HepG2 (cell line): ENCODE data around the gene PRKACG. TPM values are rescaled to one million over a fixed set of nuclear protein-coding genes. Genes with fewer than 3 reads are reported as not detected.
A peak's percentile ranks its signal among the peaks of the same experiment; 100 is the strongest.

Experiments
- AHDC1 ChIP-seq: sonication (generic); formaldehyde crosslinking; IDR thresholded peaks from 2 replicates; pipeline ENCODE4 v1.5.1; 2020; ENCODE audit warnings: mild to moderate bottlenecking, missing genetic modification reagents, borderline replicate concordance
- BCL6 ChIP-seq: IDR thresholded peaks from 2 replicates; pipeline ENCODE4 v1.6.1; 2016; ENCODE audit warnings: missing genetic modification reagents, missing compliant biosample characterization
- DPF2 ChIP-seq: sonication (generic); formaldehyde crosslinking; IDR thresholded peaks from 2 replicates; pipeline ENCODE4 v1.4.0; 2020; ENCODE audit warnings: mild to moderate bottlenecking, low read depth, missing genetic modification reagents, borderline replicate concordance
- GRHL1 ChIP-seq: sonication (generic); formaldehyde crosslinking; conservative IDR thresholded peaks from 2 replicates; pipeline ENCODE4 v1.8.0; 2022; ENCODE audit warnings: missing genetic modification reagents
- HOMEZ ChIP-seq: IDR thresholded peaks from 2 replicates; pipeline ENCODE4 v1.6.1; 2016; ENCODE audit warnings: low read depth
- ISL2 ChIP-seq: sonication (generic); formaldehyde crosslinking; IDR thresholded peaks from 2 replicates; pipeline ENCODE4 v1.5.0; 2020; ENCODE audit warnings: missing genetic modification reagents
- KDM4B ChIP-seq: sonication (generic); formaldehyde crosslinking; IDR thresholded peaks from 2 replicates; pipeline ENCODE4 v1.4.0; 2020; ENCODE audit warnings: missing genetic modification reagents
- NFIC ChIP-seq: IDR thresholded peaks from 2 replicates; pipeline ENCODE4 v1.6.1; 2012; ENCODE audit warnings: mild to moderate bottlenecking, low read length, inconsistent platforms
- ONECUT2 ChIP-seq: sonication (generic); formaldehyde crosslinking; IDR thresholded peaks from 2 replicates; pipeline ENCODE4 v1.4.0; 2020; ENCODE audit warnings: missing genetic modification reagents
- PHF21A ChIP-seq: sonication (generic); formaldehyde crosslinking; IDR thresholded peaks from 2 replicates; pipeline ENCODE4 v1.5.0; 2020; ENCODE audit warnings: mild to moderate bottlenecking, missing genetic modification reagents
- PHF5A ChIP-seq: IDR thresholded peaks from one replicate; pipeline ENCODE4 v1.6.1; 2018; ENCODE audit warnings: low read depth, missing genetic modification reagents; ENCODE audit not compliant: unreplicated experiment
- POGZ ChIP-seq: sonication (generic); formaldehyde crosslinking; IDR thresholded peaks from 2 replicates; pipeline ENCODE4 v1.4.0; 2020; ENCODE audit warnings: mild to moderate bottlenecking, missing genetic modification reagents
- REXO4 ChIP-seq: sonication (generic); formaldehyde crosslinking; IDR thresholded peaks from 2 replicates; pipeline ENCODE4 v1.8.0; 2022; ENCODE audit warnings: missing genetic modification reagents, mild to moderate bottlenecking, borderline replicate concordance
- RXRB ChIP-seq: IDR thresholded peaks from 2 replicates; pipeline ENCODE4 v1.6.1; 2016; ENCODE audit warnings: borderline replicate concordance, missing genetic modification reagents, missing compliant biosample characterization
- TRIM24 ChIP-seq: sonication (generic); formaldehyde crosslinking; IDR thresholded peaks from 2 replicates; pipeline ENCODE4 v1.8.0; 2022; ENCODE audit warnings: mild to moderate bottlenecking, missing genetic modification reagents
- ZEB1 ChIP-seq: IDR thresholded peaks from 2 replicates; pipeline ENCODE4 v1.6.1; 2012; ENCODE audit warnings: mild to moderate bottlenecking, low read depth, inconsistent platforms; ENCODE audit not compliant: insufficient replicate concordance
- ZNF780A ChIP-seq: sonication (generic); formaldehyde crosslinking; IDR thresholded peaks from 2 replicates; pipeline ENCODE4 v1.8.0; 2022; ENCODE audit warnings: mild to moderate bottlenecking, missing genetic modification reagents, moderate library complexity
- polyA plus RNA-seq, 8 experiments: library from polyadenylated mRNA; depleted of rRNA in 3 of 8; stranded (reverse) in 7 of 8; unstranded in 1 of 8; fragments of >200 nt; fragmentation: Illumina TruSeq in 4 of 8; extraction: Trizol in 4 of 8; gene quantifications; 2 replicates each; pipeline versions ENCODE4 v1.2.1 to v1.2.3, GENCODE V29; 2011 to 2016; ENCODE audit warnings: low read depth in 4 of 8, missing spikeins in 1 of 8, mixed read lengths in 1 of 8; ENCODE audit not compliant: insufficient read depth in 1 of 8
- total RNA-seq, 5 experiments: library from RNA; depleted of rRNA; stranded (reverse); fragments of >200 nt; fragmentation: Illumina TruSeq; extraction: Trizol; gene quantifications; 2 replicates each; pipeline ENCODE4 v1.2.3, GENCODE V29; 2016; ENCODE audit warnings: low read depth in 1 of 5

Gene PRKACG
- total and polyA plus RNA-seq, 2 of the 13 experiments (the other 11 are each of a cell fraction or from before 2014, with no cell fraction given): not detected

DNA sequence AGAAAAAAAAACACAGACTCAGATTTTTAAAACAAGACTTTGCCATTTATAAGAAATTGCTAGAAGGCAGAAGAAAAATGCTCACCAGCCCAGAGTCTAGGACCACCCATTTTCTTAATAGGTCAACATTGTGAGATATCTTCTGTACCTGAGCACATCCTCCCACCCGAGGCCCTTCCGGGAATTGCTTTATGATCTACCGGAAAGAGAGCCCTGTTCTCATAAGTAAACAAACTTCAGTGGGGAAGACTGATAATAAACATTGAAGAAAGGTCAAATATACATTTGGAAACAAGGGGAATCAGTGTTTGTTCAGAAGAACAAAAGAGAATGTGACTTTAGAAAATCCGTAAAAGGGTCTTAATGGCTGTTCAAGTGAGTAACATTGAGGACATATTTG, 44.4 kb downstream of the PRKACG start (continued):
- TF ChIP-seq AHDC1 (CRISPR knock-in tag): peak; percentile 97; the same call in 1 of the 2 replicates
- no peak for TF ChIP-seq REXO4 (CRISPR knock-in tag)
- TF ChIP-seq KDM4B: peak; percentile 75; the same call in 1 of the 2 replicates
- no peak for TF ChIP-seq GRHL1 (CRISPR knock-in tag)
- TF ChIP-seq ZEB1: peak; percentile 68
- TF ChIP-seq POGZ (CRISPR knock-in tag): peak; percentile 67
- TF ChIP-seq DPF2 (CRISPR knock-in tag): peak; percentile 74; the same call in 1 of the 2 replicates
- TF ChIP-seq RXRB: peak; percentile 93
- peak; percentile 94 for TF ChIP-seq HOMEZ (CRISPR knock-in tag)
- peak; percentile 98 for TF ChIP-seq ISL2 (CRISPR knock-in tag)
- TF ChIP-seq PHF21A (CRISPR knock-in tag): peak; percentile 68
- TF ChIP-seq PHF5A (CRISPR knock-in tag): peak; percentile 53
- peak; percentile 90 for TF ChIP-seq NFIC
- TF ChIP-seq ONECUT2 (CRISPR knock-in tag): no peak
- peak; percentile 98 for TF ChIP-seq BCL6
- TF ChIP-seq ZNF780A: no peak
- peak; percentile 71; the same call in 1 of the 2 replicates for TF ChIP-seq TRIM24
